Measurements from ENCODE around the gene MBD4. TPM values are rescaled to one million over a fixed set of nuclear protein-coding genes. Genes with fewer than 3 reads are reported as not detected.
A peak's percentile ranks its signal among the peaks of the same experiment; 100 is the strongest.
"Not testable (repeated sequence)": the region's sequence is repeated elsewhere in the genome, so short reads cannot be mapped to it uniquely, and the experiment has no call there.

The MBD4 gene
- total and polyA plus RNA-seq, 10 of the 15 experiments (the other 5 are each of a cell fraction or from before 2014, with no cell fraction given), result 17.7 to 59.0 (median 49.0) TPM

DNA sequence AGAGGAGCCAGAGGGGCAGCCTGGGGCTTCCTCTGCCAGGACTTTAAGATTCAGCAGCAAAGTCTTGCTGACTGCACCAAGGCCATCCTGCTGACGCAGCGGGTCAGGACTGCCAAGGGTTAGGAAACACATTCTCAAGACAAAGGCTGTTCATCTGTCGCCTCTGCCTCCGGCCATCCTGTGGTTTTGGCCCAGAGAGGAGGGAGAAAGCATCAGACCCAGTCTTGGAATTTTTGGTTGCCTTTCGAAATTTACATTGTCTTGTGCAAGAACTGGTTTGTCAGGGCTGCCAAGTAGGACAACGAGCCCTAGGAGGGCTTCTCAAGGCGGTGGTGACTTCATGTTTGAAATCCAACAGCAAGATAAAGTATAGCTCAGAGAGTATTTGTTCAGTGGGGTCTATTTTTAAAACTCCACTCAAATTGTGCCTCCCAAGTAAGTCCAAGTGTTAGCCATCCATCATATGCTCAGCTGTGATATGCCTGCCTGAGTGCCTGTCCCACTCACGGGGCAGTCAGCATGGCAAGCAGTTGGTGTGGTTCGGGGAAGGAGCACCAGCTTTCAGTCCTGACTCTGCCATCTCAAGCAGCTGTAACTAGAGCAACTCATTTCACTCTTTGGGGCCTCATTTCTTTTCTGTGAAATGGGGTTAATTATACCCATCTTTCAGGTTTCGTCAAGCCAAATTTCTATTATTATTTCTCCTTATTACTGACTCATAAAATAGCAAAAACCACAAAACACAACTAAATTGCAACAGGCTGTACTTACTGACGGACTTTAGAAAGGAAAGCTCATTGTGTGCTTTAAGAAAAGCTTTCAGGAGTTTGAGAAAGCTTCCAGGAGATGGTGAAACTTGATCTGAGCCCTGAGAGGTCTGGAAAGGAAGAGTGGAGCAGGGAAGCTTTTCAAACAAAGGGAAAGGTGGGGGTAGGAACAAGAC is 46.2 kb upstream of the MBD4 start:
- Histone ChIP-seq H3K27me3 (replicated peaks in 1 of 2; ENCODE audit: control insufficient read depth in 2 of 2, insufficient read depth in 2 of 2, low read length in 1 of 2) (no peaks in the 10 kb centered on the region), H3K79me2 (ENCODE audit: control insufficient read depth, insufficient read depth, low read length) (no peaks in the 10 kb centered on the region), H2AFZ (ENCODE audit: control insufficient read depth, low read depth, low read length) (no peak overlapping the region), H3K27ac (ENCODE audit: control insufficient read depth, insufficient read depth) (peak overlapping the region; percentile 64), H3K9me3 (replicated peaks; ENCODE audit: control insufficient read depth, insufficient read depth, low read length) (no peaks in the 10 kb centered on the region), H4K20me1 (ENCODE audit: control insufficient read depth, insufficient read depth) (no peaks in the 10 kb centered on the region), H3K9ac (ENCODE audit: control insufficient read depth, insufficient read depth, low read length) (0 out of 2 replicates have a peak overlapping the region, but pooled peaks have one; percentile 7), H3K4me2 (ENCODE audit: control insufficient read depth, insufficient read depth) (peak overlapping the region; percentile 54; the same call in 1 of the 2 replicates), H3K4me1 (ENCODE audit: control insufficient read depth, insufficient read depth, low read length) (peaks cover 15% of the 10 kb centered on the region), H3K36me3 (ENCODE audit: control insufficient read depth in 2 of 2, insufficient read depth in 2 of 2, low read length in 1 of 2) (peaks cover 0 to 3% of the 10 kb centered on the region in 2 experiments; a peak in 2 of 4 replicates), H3K4me3 (no peak overlapping the region)
- no TSS peak for BruUV-seq (replicated peaks)
- TF ChIP-seq MEF2A (IDR thresholded peaks at IDR 0.05; ENCODE audit: insufficient read depth, low read depth, low read length), result 0 out of 2 replicates have a peak, but pooled peaks have one; percentile 36
- peak; percentile 62 for TF ChIP-seq JUNB (IDR thresholded peaks at IDR 0.05)
- TF ChIP-seq TCF3 (IDR thresholded peaks at IDR 0.05; ENCODE audit: borderline replicate concordance, insufficient read depth, low read depth, low read length), result peak; percentile 24; the same call in 1 of the 2 replicates
- peak; percentile 60; the same call in 1 of the 2 replicates for TF ChIP-seq NFIC (IDR thresholded peaks at IDR 0.05; ENCODE audit: low read depth, low read length)
- TF ChIP-seq, protein P1, sequence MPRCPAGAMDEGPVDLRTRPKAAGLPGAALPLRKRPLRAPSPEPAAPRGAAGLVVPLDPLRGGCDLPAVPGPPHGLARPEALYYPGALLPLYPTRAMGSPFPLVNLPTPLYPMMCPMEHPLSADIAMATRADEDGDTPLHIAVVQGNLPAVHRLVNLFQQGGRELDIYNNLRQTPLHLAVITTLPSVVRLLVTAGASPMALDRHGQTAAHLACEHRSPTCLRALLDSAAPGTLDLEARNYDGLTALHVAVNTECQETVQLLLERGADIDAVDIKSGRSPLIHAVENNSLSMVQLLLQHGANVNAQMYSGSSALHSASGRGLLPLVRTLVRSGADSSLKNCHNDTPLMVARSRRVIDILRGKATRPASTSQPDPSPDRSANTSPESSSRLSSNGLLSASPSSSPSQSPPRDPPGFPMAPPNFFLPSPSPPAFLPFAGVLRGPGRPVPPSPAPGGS (IDR thresholded peaks at IDR 0.05; ENCODE audit: borderline replicate concordance, insufficient read depth, low read depth, low read length, poor library complexity, severe bottlenecking), result peak; percentile 25
- TF ChIP-seq RUNX3 (IDR thresholded peaks at IDR 0.05; ENCODE audit: low read length), result peak; percentile 61
- peak; percentile 22; the same call in 1 of the 2 replicates for TF ChIP-seq EED (IDR thresholded peaks at IDR 0.05; ENCODE audit: low read depth)
- no peak for TF ChIP-seq EP300 (IDR thresholded peaks at IDR 0.05; ENCODE audit: borderline replicate concordance in 1 of 2, control insufficient read depth in 1 of 2, low read depth in 2 of 2, low read length in 2 of 2)
- no peak for TF ChIP-seq BCL11A (IDR thresholded peaks at IDR 0.05; ENCODE audit: low read depth, low read length)
- peak; percentile 31; the same call in 1 of the 2 replicates for TF ChIP-seq FOXM1 (IDR thresholded peaks at IDR 0.05; ENCODE audit: low read depth, low read length)
- no peak for TF ChIP-seq NBN (IDR thresholded peaks at IDR 0.05)
- RAD21 ChIA-PET (ENCODE audit: unreplicated experiment), result interaction anchor here (1.9 kb wide), 1 partner anchor 103 kb away, joined by 9 read pairs; no protein-coding TSS in a partner anchor
- POLR2A ChIA-PET, result interaction anchor here (1.8 kb wide), 1 partner anchor 11 kb away, joined by 5 read pairs; no protein-coding TSS in a partner anchor
- ATAC-seq (peak; percentile 65), DNase-seq (ENCODE audit: low read depth, low spot score) (peak; percentile 7), FAIRE-seq (no peak)
- WGBS (ENCODE audit: insufficient coverage, insufficient replicate concordance, low lambda C conversion rate, missing lambda C conversion rate), result 38% methylated on average over 11 of the region's 11 CpGs
- in situ Hi-C loops (cut with MboI) (no loop called here), intact Hi-C loops (cut with micrococcal nuclease; ENCODE audit: unreplicated experiment) (no loop called here)
- SMC1A ChIA-PET (ENCODE audit: uncharacterized antibody, unreplicated experiment), result interaction anchor here (0.8 to 2.3 kb wide), 12 partner anchors 8 to 341 kb away, joined by 3 to 11 read pairs (median 4); no protein-coding TSS in a partner anchor
- CTCF ChIA-PET, result interaction anchor here (0.8 to 2.8 kb wide), 12 partner anchors 15 to 344 kb away, joined by 3 to 20 read pairs (median 4); no protein-coding TSS in a partner anchor

DNA sequence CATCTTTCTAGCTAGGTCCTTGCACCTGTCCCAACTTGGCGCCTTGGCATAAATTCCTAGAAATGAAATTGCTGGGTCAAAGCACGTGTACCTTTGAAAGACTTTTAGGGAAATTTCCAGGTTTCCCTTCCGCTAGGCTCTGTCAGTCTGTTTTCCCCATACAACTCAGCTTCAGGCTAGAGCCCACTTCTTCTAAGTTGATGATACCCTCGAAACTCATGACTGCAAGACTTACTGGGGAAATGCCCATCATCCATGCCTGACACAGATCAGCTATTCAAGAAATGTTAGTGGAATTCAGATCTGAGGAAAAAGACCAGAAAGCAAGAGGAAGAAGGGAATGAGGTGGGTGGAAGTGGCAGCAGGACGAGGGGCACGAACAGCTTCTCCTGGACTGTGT is 45.4 kb upstream of the MBD4 start:
- intact Hi-C loops (cut with micrococcal nuclease; ENCODE audit: unreplicated experiment), result not testable (repeated sequence)
- SMC1A ChIA-PET (ENCODE audit: uncharacterized antibody, unreplicated experiment), result interaction anchor here (1.2 to 2.3 kb wide), 3 partner anchors 15 to 102 kb away, joined by 3 to 11 read pairs (median 6); no protein-coding TSS in a partner anchor

More for the DNA sequence above, 45.4 kb upstream of the MBD4 start:
- H3K4me3 ChIP-seq; ATAC-seq; BruUV-seq (replicated peaks); H4K20me1 ChIP-seq (ENCODE audit: control insufficient read depth, insufficient read depth); H3K36me3 ChIP-seq (ENCODE audit: control insufficient read depth in 2 of 2, insufficient read depth in 2 of 2, low read length in 1 of 2); H2AFZ ChIP-seq (ENCODE audit: control insufficient read depth, low read depth, low read length); H3K9ac ChIP-seq (ENCODE audit: control insufficient read depth, insufficient read depth, low read length); H3K27ac ChIP-seq (ENCODE audit: control insufficient read depth, insufficient read depth); DNase-seq (ENCODE audit: low read depth, low spot score); H3K79me2 ChIP-seq (ENCODE audit: control insufficient read depth, insufficient read depth, low read length); FAIRE-seq; H3K4me2 ChIP-seq (ENCODE audit: control insufficient read depth, insufficient read depth); H3K27me3 ChIP-seq (replicated peaks in 1 of 2; ENCODE audit: control insufficient read depth in 2 of 2, insufficient read depth in 2 of 2, low read length in 1 of 2); in situ Hi-C loops (cut with MboI); H3K9me3 ChIP-seq (replicated peaks; ENCODE audit: control insufficient read depth, insufficient read depth, low read length); POLR2A ChIA-PET: not testable (repeated sequence)
- RAD21 ChIA-PET (ENCODE audit: unreplicated experiment), result interaction anchor here (1.2 kb wide), 1 partner anchor 102 kb away, joined by 4 read pairs; no protein-coding TSS in a partner anchor
- CTCF ChIA-PET, result interaction anchor here (2.3 to 2.8 kb wide), 2 partner anchors 98 to 101 kb away, joined by 6 to 20 read pairs; no protein-coding TSS in a partner anchor
- WGBS (ENCODE audit: insufficient coverage, insufficient replicate concordance, low lambda C conversion rate, missing lambda C conversion rate), result 97% methylated on average over 6 of the region's 6 CpGs
- peaks cover 15% of the 10 kb centered on the region for H3K4me1 ChIP-seq (ENCODE audit: control insufficient read depth, insufficient read depth, low read length)

Data from GM12878 (cell line).